ENCODE measurements around the gene GRIK3. TPM values are rescaled to one million over a fixed set of nuclear protein-coding genes. Genes with fewer than 3 reads are reported as not detected.

Gene GRIK3
- total RNA-seq, 1 experiment from 2014 or later, result not detected

DNA sequence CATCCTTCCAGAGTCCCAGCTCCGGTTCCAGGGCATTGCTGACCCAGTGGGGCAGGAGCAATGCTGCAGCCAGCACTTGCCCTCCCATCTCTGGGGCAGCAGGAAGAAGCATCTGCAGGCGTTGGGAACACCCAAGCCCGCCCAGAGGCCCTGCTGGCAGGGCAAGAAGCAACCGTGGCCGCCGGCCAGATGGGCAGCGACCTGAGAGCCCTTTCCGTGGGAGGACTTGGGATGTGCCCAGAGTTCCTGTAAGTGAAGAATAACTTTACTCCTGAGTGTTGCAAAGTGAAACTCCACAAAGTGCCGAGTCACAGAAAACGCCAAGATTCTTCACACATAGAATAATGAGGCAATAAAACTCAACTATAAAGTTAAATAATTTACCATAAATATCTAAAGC is 46.0 kb downstream of the GRIK3 start:
- Histone ChIP-seq H3K9me3 (ENCODE audit: low read length) (no peaks in the 10 kb centered on the region), H4K20me1 (ENCODE audit: insufficient read depth, low read depth, low read length) (no peaks in the 10 kb centered on the region), H3K27ac (ENCODE audit: low read length) (no peak overlapping the region), H3K36me3 (ENCODE audit: insufficient read depth, low read length) (no peaks in the 10 kb centered on the region), H3K79me2 (ENCODE audit: low read length) (no peaks in the 10 kb centered on the region), H3K4me3 (ENCODE audit: low read length) (no peak overlapping the region), H3K9me2 (replicated peaks; ENCODE audit: insufficient read depth, low read length) (no peaks in the 10 kb centered on the region), H3K9ac (ENCODE audit: low read length) (no peak overlapping the region), H3K4me2 (ENCODE audit: low read depth, low read length, poor library complexity, severe bottlenecking) (no peak overlapping the region), H2AFZ (ENCODE audit: low read length) (no peak overlapping the region), H3K4me1 (ENCODE audit: low read length) (no peaks in the 10 kb centered on the region), H3K27me3 (ENCODE audit: low read length) (no peaks in the 10 kb centered on the region)
- DNase-seq, result no peak

DNA sequence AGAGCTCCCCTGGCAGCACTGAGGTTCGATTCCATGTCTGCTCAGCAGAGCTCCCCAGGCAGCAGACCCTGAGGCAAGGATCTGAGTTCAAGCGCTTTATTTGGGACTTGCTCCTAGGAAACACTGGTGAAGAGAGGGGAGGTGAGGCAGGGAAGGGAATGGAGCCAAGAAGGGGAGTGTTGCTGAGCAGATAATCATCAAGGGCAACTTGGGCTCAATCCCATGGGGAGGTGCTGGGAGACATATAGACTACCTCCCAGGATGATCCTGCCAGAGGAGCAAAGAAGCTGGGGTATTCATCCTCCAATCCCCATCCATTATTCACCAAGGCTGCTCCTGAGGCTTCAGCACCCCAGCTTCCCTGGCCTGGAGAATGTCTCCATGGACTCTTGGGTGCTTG is 47.0 kb downstream of the GRIK3 start:
- no peak overlapping the region for H3K9ac ChIP-seq (ENCODE audit: low read length)
- no peak overlapping the region for H3K4me2 ChIP-seq (ENCODE audit: low read depth, low read length, poor library complexity, severe bottlenecking)
- no peaks in the 10 kb centered on the region for H3K4me1 ChIP-seq (ENCODE audit: low read length)
- H3K4me3 ChIP-seq (ENCODE audit: low read length), result no peak overlapping the region
- no peaks in the 10 kb centered on the region for H3K27me3 ChIP-seq (ENCODE audit: low read length)
- no peak overlapping the region for H2AFZ ChIP-seq (ENCODE audit: low read length)
- H3K36me3 ChIP-seq (ENCODE audit: insufficient read depth, low read length), result no peaks in the 10 kb centered on the region
- no peaks in the 10 kb centered on the region for H3K9me2 ChIP-seq (replicated peaks; ENCODE audit: insufficient read depth, low read length)
- DNase-seq, result no peak
- no peaks in the 10 kb centered on the region for H3K9me3 ChIP-seq (ENCODE audit: low read length)
- no peak overlapping the region for H3K27ac ChIP-seq (ENCODE audit: low read length)
- H4K20me1 ChIP-seq (ENCODE audit: insufficient read depth, low read depth, low read length), result no peaks in the 10 kb centered on the region
- no peaks in the 10 kb centered on the region for H3K79me2 ChIP-seq (ENCODE audit: low read length)

DNA sequence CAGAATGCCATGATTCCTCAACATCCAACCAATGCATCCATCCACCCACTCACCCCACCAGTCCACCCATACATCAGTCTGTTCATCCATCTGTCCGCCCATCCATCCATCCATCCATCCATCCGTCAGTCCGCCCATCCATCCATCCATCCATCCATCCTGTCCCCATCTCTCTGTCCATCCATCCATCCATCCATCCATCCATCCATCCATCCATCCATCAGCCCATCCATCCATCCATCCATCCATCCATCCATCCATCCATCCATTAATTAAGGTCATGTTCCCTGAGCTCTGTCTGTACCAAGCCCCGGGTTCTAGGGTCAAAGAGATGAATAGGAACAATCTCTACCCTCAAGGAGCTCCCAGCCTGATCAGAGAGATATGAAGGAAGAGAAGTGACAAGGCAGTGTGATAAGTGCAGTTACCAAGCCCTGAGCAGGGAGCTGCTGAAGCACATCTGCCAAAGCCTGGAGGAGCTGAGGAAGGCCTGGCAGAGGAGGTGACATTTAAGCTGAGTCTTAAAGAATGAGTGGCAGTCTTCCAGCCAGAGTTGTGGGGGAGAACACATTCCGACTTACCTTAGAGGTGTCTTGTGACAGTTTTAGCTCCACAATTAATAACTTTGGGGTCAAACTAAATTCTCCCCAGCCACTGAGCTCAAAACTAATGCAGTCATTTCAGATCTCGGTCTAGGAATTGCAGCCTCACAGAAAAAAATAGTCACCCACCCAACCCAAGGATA is 47.9 kb downstream of the GRIK3 start:
- Histone ChIP-seq H3K9me2 (replicated peaks; ENCODE audit: insufficient read depth, low read length) (no peaks in the 10 kb centered on the region), H4K20me1 (ENCODE audit: insufficient read depth, low read depth, low read length) (no peaks in the 10 kb centered on the region), H3K79me2 (ENCODE audit: low read length) (no peaks in the 10 kb centered on the region), H2AFZ (ENCODE audit: low read length) (no peak overlapping the region), H3K36me3 (ENCODE audit: insufficient read depth, low read length) (no peaks in the 10 kb centered on the region), H3K4me3 (ENCODE audit: low read length) (no peak overlapping the region), H3K9me3 (ENCODE audit: low read length) (no peaks in the 10 kb centered on the region), H3K27ac (ENCODE audit: low read length) (no peak overlapping the region), H3K27me3 (ENCODE audit: low read length) (no peaks in the 10 kb centered on the region), H3K4me1 (ENCODE audit: low read length) (no peaks in the 10 kb centered on the region), H3K9ac (ENCODE audit: low read length) (no peak overlapping the region), H3K4me2 (ENCODE audit: low read depth, low read length, poor library complexity, severe bottlenecking) (no peak overlapping the region)
- no peak for DNase-seq

DNA sequence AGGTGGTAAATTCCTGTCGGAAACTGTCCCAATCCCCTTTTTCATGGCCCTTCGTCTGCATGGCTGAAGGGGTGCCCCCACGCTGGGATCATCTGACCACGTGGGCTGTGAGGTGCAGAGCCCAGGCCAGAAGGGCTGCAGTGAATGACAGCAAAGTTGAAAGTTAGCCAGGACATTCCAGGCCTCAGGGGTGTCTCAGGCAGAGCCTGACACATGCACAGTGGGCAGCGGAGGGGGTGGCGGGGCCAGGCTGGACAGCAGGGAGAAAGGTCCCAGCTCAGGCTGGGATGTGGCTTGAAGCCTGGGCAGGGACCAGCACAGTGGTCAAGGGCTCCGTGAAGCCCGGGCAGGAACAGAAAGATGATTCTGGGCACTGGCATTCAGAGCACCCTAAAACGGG is 49.6 kb downstream of the GRIK3 start:
- H3K4me2 ChIP-seq (ENCODE audit: low read depth, low read length, poor library complexity, severe bottlenecking), result no peak overlapping the region
- no peaks in the 10 kb centered on the region for H3K9me3 ChIP-seq (ENCODE audit: low read length)
- H2AFZ ChIP-seq (ENCODE audit: low read length), result no peak overlapping the region
- H3K4me1 ChIP-seq (ENCODE audit: low read length), result no peaks in the 10 kb centered on the region
- H3K4me3 ChIP-seq (ENCODE audit: low read length), result no peak overlapping the region
- no peaks in the 10 kb centered on the region for H3K79me2 ChIP-seq (ENCODE audit: low read length)
- no peaks in the 10 kb centered on the region for H4K20me1 ChIP-seq (ENCODE audit: insufficient read depth, low read depth, low read length)
- no peak overlapping the region for H3K9ac ChIP-seq (ENCODE audit: low read length)
- H3K36me3 ChIP-seq (ENCODE audit: insufficient read depth, low read length), result no peaks in the 10 kb centered on the region
- DNase-seq, result no peak
- H3K27me3 ChIP-seq (ENCODE audit: low read length), result no peaks in the 10 kb centered on the region
- no peak overlapping the region for H3K27ac ChIP-seq (ENCODE audit: low read length)
- no peaks in the 10 kb centered on the region for H3K9me2 ChIP-seq (replicated peaks; ENCODE audit: insufficient read depth, low read length)

DNA sequence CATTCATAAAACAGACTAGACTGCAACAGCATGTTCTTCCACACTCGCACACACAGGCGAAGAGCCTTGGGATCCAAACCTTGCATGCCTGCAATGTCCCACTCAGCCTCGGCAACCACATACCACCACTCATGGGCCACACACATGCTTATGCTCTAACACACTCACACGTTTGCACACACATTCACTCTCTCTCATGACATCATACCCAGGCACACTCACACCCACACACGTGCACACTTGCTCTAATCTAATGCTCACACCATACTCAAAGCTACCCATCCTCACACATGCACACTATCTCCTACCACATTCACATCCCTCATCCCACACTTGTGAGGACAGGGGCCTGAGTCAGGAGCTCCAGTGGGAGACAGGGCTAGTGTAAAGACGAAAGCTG is 50.3 kb downstream of the GRIK3 start:
- Histone ChIP-seq H3K27me3 (ENCODE audit: low read length) (0 out of 2 replicates have a peak, but pooled peaks cover 3% of the 10 kb centered on the region), H3K36me3 (ENCODE audit: insufficient read depth, low read length) (no peaks in the 10 kb centered on the region), H3K27ac (ENCODE audit: low read length) (no peak overlapping the region), H3K79me2 (ENCODE audit: low read length) (no peaks in the 10 kb centered on the region), H3K4me1 (ENCODE audit: low read length) (no peaks in the 10 kb centered on the region), H3K4me3 (ENCODE audit: low read length) (no peak overlapping the region), H3K9me2 (replicated peaks; ENCODE audit: insufficient read depth, low read length) (no peaks in the 10 kb centered on the region), H3K4me2 (ENCODE audit: low read depth, low read length, poor library complexity, severe bottlenecking) (no peak overlapping the region), H3K9ac (ENCODE audit: low read length) (no peak overlapping the region), H2AFZ (ENCODE audit: low read length) (no peak overlapping the region), H4K20me1 (ENCODE audit: insufficient read depth, low read depth, low read length) (no peaks in the 10 kb centered on the region), H3K9me3 (ENCODE audit: low read length) (no peaks in the 10 kb centered on the region)
- DNase-seq, result no peak

DNA sequence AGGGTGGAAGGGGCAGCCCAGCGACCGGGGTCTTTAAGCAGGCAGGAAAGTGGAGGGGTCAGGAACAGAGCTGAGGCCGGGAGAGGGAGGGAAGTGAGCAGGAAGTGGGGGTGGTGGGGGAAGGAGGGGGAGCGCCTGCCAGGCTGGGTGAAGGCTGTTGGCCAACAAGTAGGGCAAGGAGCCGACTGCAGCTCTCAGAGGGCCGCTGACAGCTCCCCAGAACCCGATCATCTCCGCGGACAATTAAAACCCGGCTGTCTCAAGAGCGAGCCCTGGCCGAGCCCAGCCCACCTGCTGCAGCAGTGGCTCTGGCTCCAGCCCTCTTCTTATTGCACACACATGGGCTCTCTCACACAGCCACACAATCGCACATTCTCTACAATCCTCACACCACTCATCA is 51.6 kb downstream of the GRIK3 start:
- H3K36me3 ChIP-seq (ENCODE audit: insufficient read depth, low read length), result no peaks in the 10 kb centered on the region
- H4K20me1 ChIP-seq (ENCODE audit: insufficient read depth, low read depth, low read length), result no peaks in the 10 kb centered on the region
- no peak overlapping the region for H2AFZ ChIP-seq (ENCODE audit: low read length)
- 0 out of 2 replicates have a peak, but pooled peaks cover 3% of the 10 kb centered on the region for H3K27me3 ChIP-seq (ENCODE audit: low read length)
- no peak overlapping the region for H3K4me2 ChIP-seq (ENCODE audit: low read depth, low read length, poor library complexity, severe bottlenecking)
- no peaks in the 10 kb centered on the region for H3K9me3 ChIP-seq (ENCODE audit: low read length)
- no peaks in the 10 kb centered on the region for H3K4me1 ChIP-seq (ENCODE audit: low read length)
- DNase-seq, result no peak
- H3K4me3 ChIP-seq (ENCODE audit: low read length), result no peak overlapping the region
- H3K9me2 ChIP-seq (replicated peaks; ENCODE audit: insufficient read depth, low read length), result no peaks in the 10 kb centered on the region
- H3K9ac ChIP-seq (ENCODE audit: low read length), result no peak overlapping the region
- no peak overlapping the region for H3K27ac ChIP-seq (ENCODE audit: low read length)
- no peaks in the 10 kb centered on the region for H3K79me2 ChIP-seq (ENCODE audit: low read length)

DNA sequence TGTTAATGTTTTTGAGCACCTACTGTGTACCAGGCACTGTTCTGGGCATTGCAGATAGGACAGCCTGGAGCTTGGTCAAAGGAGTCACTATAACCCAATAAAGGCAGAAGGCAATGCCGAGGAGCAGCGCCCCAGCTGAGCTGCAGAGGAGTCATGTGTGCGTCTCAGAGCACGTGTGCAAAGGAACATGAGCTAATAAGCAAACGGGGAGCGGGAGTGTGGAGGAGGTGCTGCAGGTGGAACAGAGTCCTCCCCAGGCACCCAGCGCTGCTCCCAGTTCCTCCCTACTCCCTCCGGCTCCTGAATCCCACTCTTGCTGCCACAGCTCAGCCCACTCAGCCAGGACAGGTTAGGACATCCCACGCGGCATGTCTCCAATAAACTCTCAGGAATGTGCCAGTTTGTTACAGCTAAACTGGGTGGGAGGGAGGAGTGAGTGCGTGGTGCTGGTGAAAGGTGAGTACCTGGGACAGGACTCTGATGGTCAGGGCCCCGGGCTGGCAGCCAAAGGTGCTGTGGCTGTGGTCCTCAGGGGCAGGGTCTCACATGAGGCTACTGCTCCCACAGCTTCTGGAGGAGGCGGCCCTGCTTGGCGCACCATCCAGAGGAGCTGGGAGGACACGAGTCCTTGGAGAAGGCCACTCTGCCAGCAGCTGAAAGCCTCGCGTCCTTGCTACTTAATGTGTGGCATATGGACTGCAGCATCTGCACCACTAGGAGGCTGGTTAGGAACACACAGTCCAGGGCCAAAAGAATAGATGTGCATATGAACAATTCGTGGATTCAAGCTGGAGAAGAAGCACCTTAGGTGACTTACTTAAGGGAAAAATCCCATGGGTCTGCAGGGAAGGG is 52.3 kb downstream of the GRIK3 start:
- Histone ChIP-seq H3K9me2 (replicated peaks; ENCODE audit: insufficient read depth, low read length) (no peaks in the 10 kb centered on the region), H3K36me3 (ENCODE audit: insufficient read depth, low read length) (no peaks in the 10 kb centered on the region), H2AFZ (ENCODE audit: low read length) (no peak overlapping the region), H3K4me2 (ENCODE audit: low read depth, low read length, poor library complexity, severe bottlenecking) (no peak overlapping the region), H3K27ac (ENCODE audit: low read length) (no peak overlapping the region), H3K9ac (ENCODE audit: low read length) (no peak overlapping the region), H3K4me1 (ENCODE audit: low read length) (no peaks in the 10 kb centered on the region), H4K20me1 (ENCODE audit: insufficient read depth, low read depth, low read length) (no peaks in the 10 kb centered on the region), H3K4me3 (ENCODE audit: low read length) (no peak overlapping the region), H3K9me3 (ENCODE audit: low read length) (no peaks in the 10 kb centered on the region), H3K27me3 (ENCODE audit: low read length) (0 out of 2 replicates have a peak, but pooled peaks cover 3% of the 10 kb centered on the region), H3K79me2 (ENCODE audit: low read length) (no peaks in the 10 kb centered on the region)
- no peak for DNase-seq

DNA sequence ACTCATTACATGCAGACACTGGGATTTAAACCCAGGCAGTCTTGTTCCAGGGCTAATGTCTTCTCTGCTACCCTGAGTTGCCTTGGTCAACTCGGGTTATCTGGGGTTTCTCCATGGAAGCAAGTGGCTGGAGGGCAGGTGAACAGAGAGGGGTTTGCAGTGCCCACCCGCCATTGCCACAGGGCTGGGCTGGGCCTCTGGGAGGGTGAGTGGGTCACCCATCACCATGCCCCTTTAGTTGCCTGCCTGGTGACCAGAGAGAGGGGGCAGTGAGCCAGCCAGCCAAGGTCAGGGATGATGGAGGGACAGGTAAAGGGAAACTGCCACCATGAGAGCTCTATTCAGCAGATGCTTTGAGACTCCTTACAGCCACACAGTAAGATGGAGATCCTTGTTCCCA is 53.2 kb downstream of the GRIK3 start:
- no peak for DNase-seq
- Histone ChIP-seq H3K27me3 (ENCODE audit: low read length) (0 out of 2 replicates have a peak, but pooled peaks cover 3% of the 10 kb centered on the region), H3K9me3 (ENCODE audit: low read length) (no peaks in the 10 kb centered on the region), H3K9me2 (replicated peaks; ENCODE audit: insufficient read depth, low read length) (no peaks in the 10 kb centered on the region), H3K36me3 (ENCODE audit: insufficient read depth, low read length) (no peaks in the 10 kb centered on the region), H3K79me2 (ENCODE audit: low read length) (no peaks in the 10 kb centered on the region), H3K27ac (ENCODE audit: low read length) (no peak overlapping the region), H3K9ac (ENCODE audit: low read length) (no peak overlapping the region), H3K4me2 (ENCODE audit: low read depth, low read length, poor library complexity, severe bottlenecking) (no peak overlapping the region), H4K20me1 (ENCODE audit: insufficient read depth, low read depth, low read length) (no peaks in the 10 kb centered on the region), H3K4me1 (ENCODE audit: low read length) (no peaks in the 10 kb centered on the region), H2AFZ (ENCODE audit: low read length) (no peak overlapping the region), H3K4me3 (ENCODE audit: low read length) (no peak overlapping the region)
